ENCODE data around the gene ZNF622.

DNA sequence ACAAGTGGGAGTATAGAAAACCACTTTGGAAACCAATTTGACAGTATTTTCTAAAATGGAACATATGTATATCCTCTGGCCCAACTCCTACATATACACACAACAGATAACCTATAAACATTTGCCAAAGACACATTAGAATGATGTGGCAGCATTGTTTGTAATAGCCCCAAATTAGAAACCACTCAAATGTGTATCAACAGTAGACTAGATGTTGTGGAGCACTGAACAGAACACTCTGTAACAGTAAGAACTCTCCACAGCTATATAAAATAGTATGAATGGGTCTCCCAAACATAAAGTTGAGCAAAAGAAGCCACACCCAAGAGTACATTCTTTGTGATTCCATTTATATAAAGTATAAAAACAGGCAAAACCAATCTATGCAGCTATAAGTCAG is 6.1 kb downstream of the ZNF622 start:
- TF ChIP-seq CTCF (IDR thresholded peaks at IDR 0.05) (no peak), POLR2A (IDR thresholded peaks at IDR 0.05) (no peak)
